ENCODE data around the gene COL1A1.

The COL1A1 gene

DNA sequence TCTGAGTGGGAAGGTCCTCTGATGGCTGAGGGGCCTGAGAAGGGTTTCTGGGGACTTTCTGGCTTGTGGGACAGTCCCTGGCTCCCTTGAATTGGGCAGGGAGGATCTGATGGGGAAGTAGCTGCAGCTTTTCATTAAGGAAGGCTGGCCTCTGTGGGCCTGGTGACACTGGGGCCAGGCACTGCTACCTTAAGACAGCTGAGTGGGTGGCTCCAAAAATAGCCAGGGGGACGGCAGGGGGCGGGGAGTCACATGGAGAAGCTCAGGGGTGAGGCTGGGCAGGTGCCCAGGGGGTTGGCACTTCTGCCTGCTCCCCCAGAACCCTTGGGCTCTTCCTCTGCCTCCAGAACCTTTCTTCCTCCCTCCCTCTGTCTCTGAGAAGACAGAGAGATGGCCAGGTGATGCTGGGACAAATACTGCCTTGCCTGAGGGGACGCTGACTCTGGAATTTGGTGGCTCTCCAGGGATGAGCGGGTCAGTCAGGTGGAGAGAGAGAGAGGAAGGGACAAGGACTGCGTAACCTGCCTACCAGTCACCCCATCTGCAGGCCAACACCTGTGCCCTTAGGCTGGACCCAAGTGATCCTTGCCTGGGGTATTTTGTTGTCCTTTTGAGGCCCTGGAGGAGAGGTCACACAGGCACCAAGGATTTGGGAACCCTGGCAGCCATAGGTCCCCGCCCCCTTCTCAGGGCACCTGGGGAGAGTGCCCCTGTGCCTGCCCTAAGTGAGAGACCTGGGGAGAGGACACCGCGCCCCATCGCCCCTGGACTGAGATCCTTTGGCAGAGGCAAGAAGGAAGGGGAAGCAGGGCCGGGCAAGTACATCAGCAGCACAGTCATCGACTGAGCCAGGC lies 37.4 kb downstream of the COL1A1 start:
- TF ChIP-seq, protein P1, sequence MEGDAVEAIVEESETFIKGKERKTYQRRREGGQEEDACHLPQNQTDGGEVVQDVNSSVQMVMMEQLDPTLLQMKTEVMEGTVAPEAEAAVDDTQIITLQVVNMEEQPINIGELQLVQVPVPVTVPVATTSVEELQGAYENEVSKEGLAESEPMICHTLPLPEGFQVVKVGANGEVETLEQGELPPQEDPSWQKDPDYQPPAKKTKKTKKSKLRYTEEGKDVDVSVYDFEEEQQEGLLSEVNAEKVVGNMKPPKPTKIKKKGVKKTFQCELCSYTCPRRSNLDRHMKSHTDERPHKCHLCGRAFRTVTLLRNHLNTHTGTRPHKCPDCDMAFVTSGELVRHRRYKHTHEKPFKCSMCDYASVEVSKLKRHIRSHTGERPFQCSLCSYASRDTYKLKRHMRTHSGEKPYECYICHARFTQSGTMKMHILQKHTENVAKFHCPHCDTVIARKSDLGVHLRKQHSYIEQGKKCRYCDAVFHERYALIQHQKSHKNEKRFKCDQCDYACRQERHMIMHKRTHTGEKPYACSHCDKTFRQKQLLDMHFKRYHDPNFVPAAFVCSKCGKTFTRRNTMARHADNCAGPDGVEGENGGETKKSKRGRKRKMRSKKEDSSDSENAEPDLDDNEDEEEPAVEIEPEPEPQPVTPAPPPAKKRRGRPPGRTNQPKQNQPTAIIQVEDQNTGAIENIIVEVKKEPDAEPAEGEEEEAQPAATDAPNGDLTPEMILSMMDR (IDR thresholded peaks at IDR 0.05; ENCODE audit: low read depth, low read length, missing control alignments): no peak
- no peak for DNase-seq (ENCODE audit: extremely low read depth, low read depth)
- no peak overlapping the region for H3K4me3 ChIP-seq (replicated peaks; ENCODE audit: low read depth, low read length)

DNA sequence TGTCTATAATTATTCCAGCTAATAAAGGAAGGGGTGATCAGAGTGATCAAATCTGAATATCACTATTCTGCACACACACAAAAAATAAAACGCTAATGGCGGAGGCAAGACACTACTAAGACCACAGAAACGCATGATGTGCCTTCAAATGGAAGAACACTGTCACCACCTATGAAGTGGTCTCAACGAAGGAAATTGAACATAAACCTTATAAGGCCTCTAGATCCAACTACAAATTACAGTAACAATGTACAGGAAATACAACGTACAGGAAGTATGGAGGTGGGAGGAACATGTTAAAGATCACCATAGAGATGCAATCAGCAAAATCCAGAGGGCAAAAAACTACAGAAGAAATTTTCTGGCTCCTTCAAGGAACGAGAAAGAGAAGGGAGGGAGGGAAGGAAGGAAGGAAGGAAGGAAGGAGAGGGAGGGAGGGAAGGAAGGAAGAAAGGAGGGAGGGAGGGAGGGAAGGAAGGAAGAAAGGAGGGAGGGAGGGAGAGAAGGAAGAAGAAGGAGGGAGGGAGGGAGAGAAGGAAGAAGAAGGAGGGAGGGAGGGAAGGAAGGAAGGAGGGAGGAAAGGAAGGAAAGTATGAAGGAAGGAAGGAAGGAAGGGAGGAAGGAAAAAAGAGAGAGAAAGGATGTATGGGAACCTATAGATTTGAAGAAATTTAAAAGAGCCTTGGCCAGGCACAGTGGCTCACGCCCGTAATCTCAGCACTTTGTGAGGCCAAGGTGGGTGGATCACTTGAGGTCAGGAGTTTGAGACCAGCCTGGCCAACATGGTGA lies 38.8 kb downstream of the COL1A1 start:
- no peak overlapping the region for H3K4me3 ChIP-seq (replicated peaks; ENCODE audit: low read depth, low read length)
- TF ChIP-seq, protein P1 (IDR thresholded peaks at IDR 0.05; ENCODE audit: low read depth, low read length, missing control alignments): no peak
- DNase-seq (ENCODE audit: extremely low read depth, low read depth): no peak

DNA sequence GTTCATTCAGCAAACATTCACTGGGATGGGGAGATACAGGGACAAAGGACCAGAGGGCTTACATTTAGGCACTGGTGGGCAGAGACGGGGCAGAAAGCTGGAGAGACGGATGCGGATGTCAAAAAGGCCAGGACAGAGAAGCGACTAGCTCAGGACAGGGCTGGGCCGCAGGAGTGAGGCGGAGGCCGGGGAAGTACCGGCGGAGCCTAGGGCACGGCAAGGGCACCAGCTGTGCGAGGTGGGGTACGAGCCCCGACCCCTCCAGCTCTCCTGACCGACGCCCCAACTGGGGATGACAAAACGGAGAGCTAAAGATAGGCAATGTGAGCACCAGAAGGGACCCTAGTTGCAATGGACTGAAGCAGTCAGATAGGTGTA lies 39.5 kb downstream of the COL1A1 start:
- no peak for DNase-seq (ENCODE audit: extremely low read depth, low read depth)
- TF ChIP-seq, protein P1 (IDR thresholded peaks at IDR 0.05; ENCODE audit: low read depth, low read length, missing control alignments): no peak
- peak overlapping the region; percentile 57; the same call in 1 of the 2 replicates for H3K4me3 ChIP-seq (replicated peaks; ENCODE audit: low read depth, low read length)

DNA sequence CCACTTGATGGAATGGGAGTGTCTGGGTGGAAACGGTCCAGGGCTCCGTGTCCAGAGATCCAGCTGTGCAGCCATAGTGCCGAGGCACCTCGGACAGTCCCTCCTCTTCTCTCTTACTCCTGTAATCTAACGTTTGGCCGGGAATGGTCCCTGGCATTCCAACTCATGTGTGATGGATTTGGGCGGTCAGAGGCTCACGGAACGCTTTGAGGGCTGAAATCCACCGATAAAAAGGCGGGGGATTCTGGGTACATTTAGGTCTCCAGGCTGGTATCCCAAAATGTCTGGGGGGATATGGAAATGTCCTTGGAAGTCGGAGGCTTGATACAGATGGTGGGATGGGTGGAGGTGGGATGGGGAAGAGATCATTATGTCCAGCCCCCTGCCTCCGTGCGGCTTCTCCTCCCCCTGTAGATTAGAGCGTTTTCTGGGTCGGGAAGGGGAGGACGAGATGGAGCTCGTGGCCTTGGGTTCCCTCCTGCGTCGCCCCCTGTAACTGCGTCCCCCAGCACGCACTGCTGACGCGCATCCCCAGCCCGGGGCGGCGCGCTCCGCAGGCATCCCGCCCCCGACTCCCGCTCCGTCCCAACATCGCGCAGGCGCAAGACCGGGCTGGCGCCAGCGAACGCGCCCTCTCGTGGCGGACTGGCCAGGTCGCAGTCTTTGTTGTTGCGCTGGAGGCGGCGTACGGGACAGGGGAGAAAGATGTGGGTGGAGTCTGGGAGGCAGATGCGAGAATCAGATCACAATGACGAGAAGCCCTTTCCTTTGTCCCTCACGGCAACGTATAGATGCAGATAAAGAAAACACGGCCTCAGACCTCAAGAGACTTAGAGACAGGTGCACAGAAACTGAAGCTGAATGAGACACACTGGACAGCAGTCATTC lies 40.2 kb downstream of the COL1A1 start:
- DNase-seq (ENCODE audit: extremely low read depth, low read depth): peak; percentile 80
- peak overlapping the region; percentile 57 for H3K4me3 ChIP-seq (replicated peaks; ENCODE audit: low read depth, low read length)
- TF ChIP-seq, protein P1 (IDR thresholded peaks at IDR 0.05; ENCODE audit: low read depth, low read length, missing control alignments): peak; percentile 92

DNA sequence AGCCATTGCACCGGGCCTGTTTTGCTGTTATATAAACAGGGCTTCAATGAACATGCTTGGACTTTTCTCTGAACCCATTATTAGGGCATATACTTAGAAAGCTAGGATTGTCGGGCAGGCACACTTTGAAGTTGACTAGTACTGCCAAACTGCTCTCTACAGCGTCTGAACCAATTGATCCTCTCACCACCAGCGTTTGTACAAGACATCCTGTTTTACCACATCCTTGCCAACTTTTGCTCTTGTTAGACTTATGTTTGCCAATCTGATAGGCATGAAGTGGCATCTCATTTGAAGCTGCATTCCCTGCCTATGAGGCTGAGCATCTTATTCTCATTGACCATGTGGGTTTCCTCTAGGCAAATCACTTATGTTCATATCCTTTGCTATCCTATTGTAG lies 43.5 kb downstream of the COL1A1 start:
- no peak overlapping the region for H3K4me3 ChIP-seq (replicated peaks; ENCODE audit: low read depth, low read length)
- TF ChIP-seq, protein P1 (IDR thresholded peaks at IDR 0.05; ENCODE audit: low read depth, low read length, missing control alignments): no peak
- no peak for DNase-seq (ENCODE audit: extremely low read depth, low read depth)

DNA sequence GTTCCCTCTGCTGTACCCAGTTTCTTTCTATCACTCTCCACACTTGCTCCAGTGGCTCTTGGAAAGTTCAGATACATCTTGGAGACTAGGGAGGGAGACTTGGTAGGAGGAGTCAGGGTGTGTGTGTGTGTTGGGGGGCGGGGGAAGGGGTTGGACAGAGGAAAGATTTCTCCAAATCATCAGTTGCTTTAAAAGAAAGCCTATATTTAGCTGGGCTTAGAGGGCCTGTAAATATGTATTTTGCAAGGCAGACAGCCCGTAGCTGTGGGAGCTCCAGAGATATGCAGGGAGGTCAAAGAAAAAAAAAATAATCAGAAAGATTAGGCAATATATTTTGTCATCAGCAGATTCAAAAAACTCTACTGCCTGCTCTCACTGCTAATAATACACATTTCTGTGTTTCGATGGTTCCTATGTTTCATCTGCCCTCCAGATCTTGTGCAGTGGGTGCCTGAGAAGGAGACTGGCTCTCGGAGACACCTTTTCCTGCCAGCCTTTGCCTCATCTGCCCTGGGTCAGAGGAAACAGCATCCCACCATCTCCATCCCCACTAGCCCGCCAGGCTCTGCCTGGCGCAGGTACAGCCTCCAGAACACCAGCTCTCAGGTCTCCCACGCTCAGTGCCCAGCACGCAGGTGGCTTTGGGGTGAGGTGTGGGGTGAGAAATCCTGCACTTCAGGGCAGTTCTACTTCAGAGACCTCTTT lies 46.2 kb downstream of the COL1A1 start:
- DNase-seq (ENCODE audit: extremely low read depth, low read depth): no peak

More for the DNA sequence above, 46.2 kb downstream of the COL1A1 start:
- TF ChIP-seq, protein P1 (IDR thresholded peaks at IDR 0.05; ENCODE audit: low read depth, low read length, missing control alignments): no peak
- H3K4me3 ChIP-seq (replicated peaks; ENCODE audit: low read depth, low read length): no peak overlapping the region
